ENCODE measurements around the gene IL27RA. TPM values are rescaled to one million over a fixed set of nuclear protein-coding genes. Genes with fewer than 3 reads are reported as not detected.
"Not testable (repeated sequence)": the region's sequence is repeated elsewhere in the genome, so short reads cannot be mapped to it uniquely, and the experiment has no call there.

IL27RA gene
- total and polyA plus RNA-seq, 2 experiments from 2014 or later = 7.7 to 11.4 TPM

DNA sequence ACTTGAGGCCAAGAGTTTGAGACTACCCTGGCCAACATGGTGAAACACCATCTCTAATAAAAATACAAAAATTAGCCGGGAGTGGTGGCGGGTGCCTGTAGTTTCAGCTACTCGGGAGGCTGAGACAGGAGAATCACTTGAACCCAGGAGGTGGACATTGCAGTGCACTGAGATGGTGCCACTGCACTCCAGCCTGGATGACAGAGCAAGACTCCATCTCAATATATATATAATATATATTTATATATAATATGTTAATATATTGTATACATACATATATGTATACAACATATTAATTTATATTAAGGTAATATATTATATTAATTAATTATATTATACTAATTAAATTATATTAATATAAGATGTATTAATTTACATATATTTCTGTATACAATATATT, 11.8 kb upstream of the IL27RA start:
- H2AFZ ChIP-seq; H3K27me3 ChIP-seq (ENCODE audit: insufficient read depth); H3K27ac ChIP-seq (ENCODE audit: low read depth); H3K4me3 Mint-ChIP-seq; H3K4me2 ChIP-seq; H3K27ac Mint-ChIP-seq; H4K20me1 ChIP-seq (replicated peaks; ENCODE audit: insufficient read depth); H3K27me3 Mint-ChIP-seq (ENCODE audit: insufficient read depth, low read depth, poor library complexity); ATAC-seq; H3K79me2 ChIP-seq (replicated peaks; ENCODE audit: insufficient read depth); H3K9me2 ChIP-seq (ENCODE audit: insufficient read depth); H3K4me1 ChIP-seq (ENCODE audit: insufficient read depth); H3F3A ChIP-seq (replicated peaks; ENCODE audit: low read depth); H3K9me3 Mint-ChIP-seq; H3K4me3 ChIP-seq; H3K36me3 Mint-ChIP-seq (ENCODE audit: low read depth); DNase-seq (ENCODE audit: low spot score); H3K4me1 Mint-ChIP-seq; H3K36me3 ChIP-seq (ENCODE audit: insufficient read depth): not testable (repeated sequence)

DNA sequence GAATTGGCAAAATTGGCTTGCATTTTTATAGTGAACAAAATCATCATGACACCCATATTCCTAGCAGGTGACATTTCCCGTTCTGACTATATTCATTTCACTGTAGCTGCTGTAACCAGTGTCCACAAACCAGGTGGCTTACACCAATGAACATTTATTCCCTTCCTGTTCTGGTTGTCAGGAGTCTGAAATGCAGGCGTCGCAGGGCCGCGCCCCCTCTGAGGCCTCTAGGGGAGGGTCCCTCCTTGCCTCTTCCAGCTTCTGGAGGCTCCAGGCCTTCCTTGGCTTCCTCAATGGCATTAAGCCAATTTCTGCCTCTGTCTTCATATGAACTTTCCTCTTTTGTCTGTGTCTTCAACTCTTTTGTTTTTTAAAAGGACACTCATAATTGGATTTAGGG, 10.1 kb upstream of the IL27RA start:
- Mint-ChIP-seq H3K9me3 (no peaks in the 10 kb centered on the region), H3K27ac (no peak overlapping the region), H3K4me1 (peaks cover 4% of the 10 kb centered on the region; the same call in 2 of the 3 replicates), H3K36me3 (ENCODE audit: low read depth) (no peaks in the 10 kb centered on the region), H3K27me3 (ENCODE audit: insufficient read depth, low read depth, poor library complexity) (peaks cover 5% of the 10 kb centered on the region), H3K4me3 (no peak overlapping the region)
- Histone ChIP-seq H3K4me1 (ENCODE audit: insufficient read depth) (no peaks in the 10 kb centered on the region), H4K20me1 (replicated peaks; ENCODE audit: insufficient read depth) (no peaks in the 10 kb centered on the region), H3K9me2 (ENCODE audit: insufficient read depth) (no peaks in the 10 kb centered on the region), H2AFZ (no peak overlapping the region), H3K4me2 (no peak overlapping the region), H3K4me3 (no peak overlapping the region), H3K27me3 (ENCODE audit: insufficient read depth) (no peaks in the 10 kb centered on the region), H3F3A (replicated peaks; ENCODE audit: low read depth) (0 out of 2 replicates have a peak, but pooled peaks cover 6% of the 10 kb centered on the region), H3K79me2 (replicated peaks; ENCODE audit: insufficient read depth) (no peaks in the 10 kb centered on the region), H3K27ac (ENCODE audit: low read depth) (no peak overlapping the region), H3K36me3 (ENCODE audit: insufficient read depth) (no peaks in the 10 kb centered on the region)
- DNase-seq (ENCODE audit: low spot score) (peak; percentile 53), ATAC-seq (peak; percentile 32)
- TF ChIP-seq, protein P1, sequence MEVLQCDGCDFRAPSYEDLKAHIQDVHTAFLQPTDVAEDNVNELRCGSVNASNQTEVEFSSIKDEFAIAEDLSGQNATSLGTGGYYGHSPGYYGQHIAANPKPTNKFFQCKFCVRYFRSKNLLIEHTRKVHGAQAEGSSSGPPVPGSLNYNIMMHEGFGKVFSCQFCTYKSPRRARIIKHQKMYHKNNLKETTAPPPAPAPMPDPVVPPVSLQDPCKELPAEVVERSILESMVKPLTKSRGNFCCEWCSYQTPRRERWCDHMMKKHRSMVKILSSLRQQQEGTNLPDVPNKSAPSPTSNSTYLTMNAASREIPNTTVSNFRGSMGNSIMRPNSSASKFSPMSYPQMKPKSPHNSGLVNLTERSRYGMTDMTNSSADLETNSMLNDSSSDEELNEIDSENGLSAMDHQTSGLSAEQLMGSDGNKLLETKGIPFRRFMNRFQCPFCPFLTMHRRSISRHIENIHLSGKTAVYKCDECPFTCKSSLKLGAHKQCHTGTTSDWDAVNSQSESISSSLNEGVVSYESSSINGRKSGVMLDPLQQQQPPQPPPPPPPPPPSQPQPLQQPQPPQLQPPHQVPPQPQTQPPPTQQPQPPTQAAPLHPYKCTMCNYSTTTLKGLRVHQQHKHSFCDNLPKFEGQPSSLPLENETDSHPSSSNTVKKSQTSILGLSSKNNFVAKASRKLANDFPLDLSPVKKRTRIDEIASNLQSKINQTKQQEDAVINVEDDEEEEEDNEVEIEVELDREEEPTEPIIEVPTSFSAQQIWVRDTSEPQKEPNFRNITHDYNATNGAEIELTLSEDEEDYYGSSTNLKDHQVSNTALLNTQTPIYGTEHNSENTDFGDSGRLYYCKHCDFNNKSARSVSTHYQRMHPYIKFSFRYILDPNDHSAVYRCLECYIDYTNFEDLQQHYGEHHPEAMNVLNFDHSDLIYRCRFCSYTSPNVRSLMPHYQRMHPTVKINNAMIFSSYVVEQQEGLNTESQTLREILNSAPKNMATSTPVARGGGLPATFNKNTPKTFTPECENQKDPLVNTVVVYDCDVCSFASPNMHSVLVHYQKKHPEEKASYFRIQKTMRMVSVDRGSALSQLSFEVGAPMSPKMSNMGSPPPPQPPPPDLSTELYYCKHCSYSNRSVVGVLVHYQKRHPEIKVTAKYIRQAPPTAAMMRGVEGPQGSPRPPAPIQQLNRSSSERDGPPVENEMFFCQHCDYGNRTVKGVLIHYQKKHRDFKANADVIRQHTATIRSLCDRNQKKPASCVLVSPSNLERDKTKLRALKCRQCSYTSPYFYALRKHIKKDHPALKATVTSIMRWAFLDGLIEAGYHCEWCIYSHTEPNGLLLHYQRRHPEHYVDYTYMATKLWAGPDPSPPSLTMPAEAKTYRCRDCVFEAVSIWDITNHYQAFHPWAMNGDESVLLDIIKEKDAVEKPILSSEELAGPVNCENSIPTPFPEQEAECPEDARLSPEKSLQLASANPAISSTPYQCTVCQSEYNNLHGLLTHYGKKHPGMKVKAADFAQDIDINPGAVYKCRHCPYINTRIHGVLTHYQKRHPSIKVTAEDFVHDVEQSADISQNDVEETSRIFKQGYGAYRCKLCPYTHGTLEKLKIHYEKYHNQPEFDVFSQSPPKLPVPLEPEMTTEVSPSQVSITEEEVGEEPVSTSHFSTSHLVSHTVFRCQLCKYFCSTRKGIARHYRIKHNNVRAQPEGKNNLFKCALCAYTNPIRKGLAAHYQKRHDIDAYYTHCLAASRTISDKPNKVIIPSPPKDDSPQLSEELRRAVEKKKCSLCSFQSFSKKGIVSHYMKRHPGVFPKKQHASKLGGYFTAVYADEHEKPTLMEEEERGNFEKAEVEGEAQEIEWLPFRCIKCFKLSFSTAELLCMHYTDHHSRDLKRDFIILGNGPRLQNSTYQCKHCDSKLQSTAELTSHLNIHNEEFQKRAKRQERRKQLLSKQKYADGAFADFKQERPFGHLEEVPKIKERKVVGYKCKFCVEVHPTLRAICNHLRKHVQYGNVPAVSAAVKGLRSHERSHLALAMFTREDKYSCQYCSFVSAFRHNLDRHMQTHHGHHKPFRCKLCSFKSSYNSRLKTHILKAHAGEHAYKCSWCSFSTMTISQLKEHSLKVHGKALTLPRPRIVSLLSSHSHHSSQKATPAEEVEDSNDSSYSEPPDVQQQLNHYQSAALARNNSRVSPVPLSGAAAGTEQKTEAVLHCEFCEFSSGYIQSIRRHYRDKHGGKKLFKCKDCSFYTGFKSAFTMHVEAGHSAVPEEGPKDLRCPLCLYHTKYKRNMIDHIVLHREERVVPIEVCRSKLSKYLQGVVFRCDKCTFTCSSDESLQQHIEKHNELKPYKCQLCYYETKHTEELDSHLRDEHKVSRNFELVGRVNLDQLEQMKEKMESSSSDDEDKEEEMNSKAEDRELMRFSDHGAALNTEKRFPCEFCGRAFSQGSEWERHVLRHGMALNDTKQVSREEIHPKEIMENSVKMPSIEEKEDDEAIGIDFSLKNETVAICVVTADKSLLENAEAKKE (CRISPR knock-in tag; IDR thresholded peaks at IDR 0.05) = no peak
- no peak for TF ChIP-seq STAT1 (IDR thresholded peaks at IDR 0.05; ENCODE audit: unreplicated experiment)
- TF ChIP-seq ZNF114 (CRISPR knock-in tag; IDR thresholded peaks at IDR 0.05) = no peak
- no peak for TF ChIP-seq NANOG (IDR thresholded peaks at IDR 0.05; ENCODE audit: borderline replicate concordance)
- TF ChIP-seq CREB1 (CRISPR knock-in tag; IDR thresholded peaks at IDR 0.05; ENCODE audit: low read depth) = no peak
- no peak for TF ChIP-seq EZH2phosphoT487 (IDR thresholded peaks at IDR 0.05; ENCODE audit: unreplicated experiment)
- TF ChIP-seq, protein P2, sequence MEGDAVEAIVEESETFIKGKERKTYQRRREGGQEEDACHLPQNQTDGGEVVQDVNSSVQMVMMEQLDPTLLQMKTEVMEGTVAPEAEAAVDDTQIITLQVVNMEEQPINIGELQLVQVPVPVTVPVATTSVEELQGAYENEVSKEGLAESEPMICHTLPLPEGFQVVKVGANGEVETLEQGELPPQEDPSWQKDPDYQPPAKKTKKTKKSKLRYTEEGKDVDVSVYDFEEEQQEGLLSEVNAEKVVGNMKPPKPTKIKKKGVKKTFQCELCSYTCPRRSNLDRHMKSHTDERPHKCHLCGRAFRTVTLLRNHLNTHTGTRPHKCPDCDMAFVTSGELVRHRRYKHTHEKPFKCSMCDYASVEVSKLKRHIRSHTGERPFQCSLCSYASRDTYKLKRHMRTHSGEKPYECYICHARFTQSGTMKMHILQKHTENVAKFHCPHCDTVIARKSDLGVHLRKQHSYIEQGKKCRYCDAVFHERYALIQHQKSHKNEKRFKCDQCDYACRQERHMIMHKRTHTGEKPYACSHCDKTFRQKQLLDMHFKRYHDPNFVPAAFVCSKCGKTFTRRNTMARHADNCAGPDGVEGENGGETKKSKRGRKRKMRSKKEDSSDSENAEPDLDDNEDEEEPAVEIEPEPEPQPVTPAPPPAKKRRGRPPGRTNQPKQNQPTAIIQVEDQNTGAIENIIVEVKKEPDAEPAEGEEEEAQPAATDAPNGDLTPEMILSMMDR (conservative IDR thresholded peaks at IDR 0.05; ENCODE audit: low read depth in 2 of 2) = no peak
- no peak for TF ChIP-seq JUNB (IDR thresholded peaks at IDR 0.05; ENCODE audit: unreplicated experiment)
- TF ChIP-seq POLR2AphosphoS5 (IDR thresholded peaks at IDR 0.05; ENCODE audit: low read depth) = no peak
- TF ChIP-seq EZH2 (IDR thresholded peaks at IDR 0.05; ENCODE audit: low read depth, unreplicated experiment) = no peak
- TF ChIP-seq, protein P3, sequence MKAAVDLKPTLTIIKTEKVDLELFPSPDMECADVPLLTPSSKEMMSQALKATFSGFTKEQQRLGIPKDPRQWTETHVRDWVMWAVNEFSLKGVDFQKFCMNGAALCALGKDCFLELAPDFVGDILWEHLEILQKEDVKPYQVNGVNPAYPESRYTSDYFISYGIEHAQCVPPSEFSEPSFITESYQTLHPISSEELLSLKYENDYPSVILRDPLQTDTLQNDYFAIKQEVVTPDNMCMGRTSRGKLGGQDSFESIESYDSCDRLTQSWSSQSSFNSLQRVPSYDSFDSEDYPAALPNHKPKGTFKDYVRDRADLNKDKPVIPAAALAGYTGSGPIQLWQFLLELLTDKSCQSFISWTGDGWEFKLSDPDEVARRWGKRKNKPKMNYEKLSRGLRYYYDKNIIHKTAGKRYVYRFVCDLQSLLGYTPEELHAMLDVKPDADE (IDR thresholded peaks at IDR 0.05) = no peak
- TF ChIP-seq ZNF331 (CRISPR knock-in tag; IDR thresholded peaks at IDR 0.05; ENCODE audit: low read depth) = no peak

All from GM23338 (cell line).